Stimulated activated naive B cell treated with anti-CD40 and anti-IgM and Interleukin-4, amounts not matched to agents 10 μg/mL and 1 μg/mL and 100 μg/mL, for 72 hours (primary cell): ENCODE results near the gene CCDC9B.

Source experiments
- ATAC-seq, 2 donors: fragments of 150-1000 bp; cut with Tn5 transposase; replicated peaks; 2 replicates each; pipeline ENCODE4 v1.10.0; 2021; ENCODE audit warnings: moderate library complexity in 1 of 2
- DNase-seq: peaks from one replicate; pipeline ENCODE4 v3.0.0; 2021
- H3K27ac Mint-ChIP-seq: one replicate; pipeline ENCODE4 v1.8.0; 2022; ENCODE audit warnings: mild to moderate bottlenecking, mixed read lengths
- H3K27me3 Mint-ChIP-seq, 2 donors: one replicate each; pipeline ENCODE4 v1.8.0; 2022; ENCODE audit warnings: mixed read lengths in 2 of 2
- H3K36me3 Mint-ChIP-seq, 2 donors: one replicate each; pipeline ENCODE4 v1.8.0; 2022; ENCODE audit warnings: mixed read lengths in 2 of 2, mild to moderate bottlenecking in 1 of 2
- H3K4me1 Mint-ChIP-seq, 2 donors: one replicate each; pipeline ENCODE4 v1.8.0; 2022; ENCODE audit warnings: mixed read lengths in 2 of 2, mild to moderate bottlenecking in 1 of 2
- H3K4me3 Mint-ChIP-seq, 2 donors: one replicate each; pipeline ENCODE4 v1.8.0; 2022; ENCODE audit warnings: mild to moderate bottlenecking in 2 of 2, mixed read lengths in 2 of 2, moderate library complexity in 1 of 2
- H3K9me3 Mint-ChIP-seq, 2 donors: one replicate each; pipeline ENCODE4 v1.8.0; 2022; ENCODE audit warnings: mixed read lengths in 2 of 2, mild to moderate bottlenecking in 1 of 2

CCDC9B gene

DNA sequence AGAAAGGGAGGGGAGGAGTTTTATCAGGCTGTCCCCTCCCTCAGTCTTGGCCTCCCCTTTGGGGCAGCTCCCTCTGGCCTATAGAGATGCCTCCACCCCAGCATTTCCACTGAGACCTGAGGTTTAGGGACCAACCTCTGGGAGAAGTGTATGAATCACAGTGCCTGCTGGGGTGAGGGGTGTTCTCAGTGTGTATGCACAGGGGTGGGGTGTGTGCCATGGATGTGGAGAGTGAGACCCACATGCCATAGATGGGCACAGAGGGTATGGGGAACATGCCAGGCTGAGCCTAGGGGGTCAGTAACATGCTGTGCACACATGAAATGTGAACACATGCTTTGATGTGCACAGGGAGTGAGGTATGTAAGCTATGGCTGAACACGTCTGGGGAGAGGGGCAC is 45.4 kb downstream of the CCDC9B start:
- Mint-ChIP-seq H3K36me3 (peaks cover 34 to 61% of the 10 kb centered on the region in 2 donors), H3K4me1 (peaks cover 0 to 4% of the 10 kb centered on the region in 2 donors), H3K9me3 (peaks cover 0 to 2% of the 10 kb centered on the region in 2 donors)

DNA sequence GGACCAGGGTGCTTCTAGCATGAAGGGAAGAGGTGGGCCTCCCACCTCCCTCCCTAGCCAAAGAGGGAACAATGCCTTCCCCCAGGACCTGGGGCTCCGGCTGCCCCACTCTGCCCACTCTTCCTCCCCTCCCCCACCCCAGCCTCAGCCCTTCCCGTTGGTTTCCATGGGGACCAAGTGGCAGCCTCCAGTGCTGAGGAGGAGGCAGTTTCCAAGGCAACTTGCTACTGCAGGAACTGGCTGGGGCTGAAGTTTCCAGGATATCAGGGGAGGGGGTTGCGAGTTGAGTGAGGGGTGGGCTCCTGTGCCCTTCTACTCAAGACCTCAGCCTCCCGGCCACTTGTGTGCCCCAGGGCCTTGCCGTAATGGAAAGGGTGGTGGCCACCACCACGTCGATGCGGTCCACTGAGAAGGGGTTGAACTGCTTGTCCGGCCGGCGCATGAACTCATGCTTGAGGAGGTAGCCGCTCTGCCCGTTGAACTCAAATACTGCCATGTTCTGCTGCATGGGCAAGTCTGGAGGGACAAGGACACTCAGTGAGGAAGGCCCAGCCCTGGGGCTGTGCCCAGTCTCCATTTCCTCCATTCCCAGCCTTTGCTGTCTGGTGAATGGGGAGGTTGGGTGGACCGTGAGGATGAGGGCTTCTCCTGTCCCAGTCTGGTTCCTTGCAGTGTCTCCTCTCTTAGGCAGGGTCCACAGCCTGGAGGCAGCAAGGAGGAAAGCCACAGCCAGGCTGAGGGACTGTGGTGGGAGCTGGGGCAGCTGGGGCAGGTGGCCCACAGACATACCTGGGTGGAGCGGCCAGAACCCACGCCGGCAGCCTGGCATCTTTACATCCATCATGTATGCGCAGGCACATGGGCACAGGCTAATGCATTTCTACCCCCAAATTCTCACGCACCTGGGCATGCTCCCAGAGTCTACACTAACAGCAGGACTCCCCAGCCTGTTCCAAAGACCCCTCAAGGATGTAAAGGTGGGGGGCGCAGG is 46.5 kb downstream of the CCDC9B start:
- no peaks in the 10 kb centered on the region for H3K27me3 Mint-ChIP-seq
- no peak overlapping the region for H3K27ac Mint-ChIP-seq
- DNase-seq = no peak
- no peak for ATAC-seq
- peaks cover 29 to 58% of the 10 kb centered on the region in 2 donors for H3K36me3 Mint-ChIP-seq
- peaks cover 0 to 4% of the 10 kb centered on the region in 2 donors for H3K4me1 Mint-ChIP-seq
- H3K4me3 Mint-ChIP-seq = no peak overlapping the region
- no peaks in the 10 kb centered on the region for H3K9me3 Mint-ChIP-seq

More for the DNA sequence above, 45.4 kb downstream of the CCDC9B start:
- no peak for ATAC-seq
- Mint-ChIP-seq H3K27ac (no peak overlapping the region), H3K4me3 (no peak overlapping the region), H3K27me3 (no peaks in the 10 kb centered on the region)
- DNase-seq = no peak

DNA sequence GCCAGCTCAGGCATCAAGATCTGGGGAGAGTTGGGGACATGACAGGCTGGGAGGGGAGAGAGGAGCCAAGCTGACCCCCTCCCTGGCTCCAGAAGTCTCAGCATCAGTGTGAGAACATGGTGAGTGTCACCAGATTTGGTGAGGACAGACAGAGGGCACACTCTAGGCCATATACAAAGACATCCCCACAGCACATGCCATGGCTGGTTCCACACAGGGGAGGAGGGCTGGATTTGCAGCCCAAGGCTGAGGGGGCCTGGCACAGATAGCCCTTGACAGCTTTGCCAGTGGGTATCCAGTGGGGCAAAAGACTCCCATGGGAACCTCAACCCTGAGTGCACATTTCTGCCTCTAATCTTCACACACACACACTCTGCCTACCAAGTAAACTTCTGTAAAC is 47.7 kb downstream of the CCDC9B start:
- Mint-ChIP-seq H3K4me1 (peaks cover 0 to 4% of the 10 kb centered on the region in 2 donors), H3K9me3 (no peaks in the 10 kb centered on the region), H3K27me3 (no peaks in the 10 kb centered on the region), H3K27ac (no peak overlapping the region), H3K4me3 (no peak overlapping the region), H3K36me3 (peaks cover 21 to 56% of the 10 kb centered on the region in 2 donors)
- ATAC-seq = no peak
- DNase-seq = no peak

DNA sequence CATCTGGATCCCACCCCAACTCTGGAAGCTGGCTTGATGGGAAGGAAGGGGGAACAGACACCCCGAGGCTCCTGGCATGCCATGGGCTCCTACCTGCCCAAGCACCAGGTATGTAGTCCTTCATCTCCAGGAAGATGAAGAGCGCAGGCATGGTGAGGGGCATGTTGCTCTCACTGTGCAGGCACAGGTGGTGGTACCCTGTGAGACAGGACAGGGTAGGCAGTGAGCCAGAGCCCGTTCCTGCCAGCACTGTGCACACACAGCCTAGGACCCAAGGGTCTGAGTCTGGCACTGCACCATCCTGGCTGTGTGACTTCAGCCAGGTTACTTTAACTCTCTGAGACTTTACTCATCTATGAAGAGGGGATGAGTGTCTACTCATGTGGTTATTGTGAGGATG is 48.5 kb downstream of the CCDC9B start:
- Mint-ChIP-seq H3K9me3 (no peaks in the 10 kb centered on the region), H3K4me1 (peaks cover 0 to 4% of the 10 kb centered on the region in 2 donors), H3K27ac (no peak overlapping the region), H3K27me3 (no peaks in the 10 kb centered on the region), H3K36me3 (peaks cover 17 to 53% of the 10 kb centered on the region in 2 donors), H3K4me3 (no peak overlapping the region)
- ATAC-seq (no peak), DNase-seq (no peak)

DNA sequence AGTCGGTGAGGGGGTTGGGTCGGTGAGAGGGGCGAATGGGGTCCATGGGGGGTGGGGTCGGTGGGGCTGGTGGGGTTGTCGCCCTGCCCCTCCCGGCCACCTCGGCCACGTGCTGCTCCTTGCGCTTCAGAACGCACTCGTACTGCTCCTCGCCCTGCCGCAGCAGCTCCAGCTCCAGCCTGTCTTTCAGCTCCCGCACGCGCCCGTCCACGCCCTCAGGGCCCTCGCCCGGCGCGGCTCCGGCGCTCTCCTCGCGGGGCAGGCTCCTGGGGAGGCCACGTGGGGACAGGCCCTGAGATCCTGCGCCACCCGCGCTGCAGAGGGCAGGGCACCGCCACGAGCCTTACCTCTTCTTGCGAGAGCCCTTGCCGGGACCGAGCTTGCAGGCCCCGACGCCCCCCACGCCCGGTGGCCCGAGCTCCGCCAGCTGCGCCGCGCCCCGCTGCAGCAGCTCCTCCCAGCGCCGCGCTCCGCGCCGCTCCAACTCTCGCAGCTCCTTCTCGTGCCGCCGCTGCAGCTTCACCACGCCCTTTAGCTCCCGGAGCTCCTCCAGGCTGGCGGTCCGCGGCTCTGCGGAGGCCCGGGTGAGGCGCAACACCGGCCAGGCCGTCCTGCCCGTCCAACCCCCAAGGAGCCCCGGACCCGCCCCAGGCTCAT is 49.7 kb downstream of the CCDC9B start:
- DNase-seq = no peak
- no peak overlapping the region for H3K4me3 Mint-ChIP-seq
- H3K36me3 Mint-ChIP-seq = peaks cover 14 to 45% of the 10 kb centered on the region in 2 donors
- no peak for ATAC-seq
- no peaks in the 10 kb centered on the region for H3K27me3 Mint-ChIP-seq
- H3K9me3 Mint-ChIP-seq = no peaks in the 10 kb centered on the region
- peaks cover 0 to 4% of the 10 kb centered on the region in 2 donors for H3K4me1 Mint-ChIP-seq
- no peak overlapping the region for H3K27ac Mint-ChIP-seq

DNA sequence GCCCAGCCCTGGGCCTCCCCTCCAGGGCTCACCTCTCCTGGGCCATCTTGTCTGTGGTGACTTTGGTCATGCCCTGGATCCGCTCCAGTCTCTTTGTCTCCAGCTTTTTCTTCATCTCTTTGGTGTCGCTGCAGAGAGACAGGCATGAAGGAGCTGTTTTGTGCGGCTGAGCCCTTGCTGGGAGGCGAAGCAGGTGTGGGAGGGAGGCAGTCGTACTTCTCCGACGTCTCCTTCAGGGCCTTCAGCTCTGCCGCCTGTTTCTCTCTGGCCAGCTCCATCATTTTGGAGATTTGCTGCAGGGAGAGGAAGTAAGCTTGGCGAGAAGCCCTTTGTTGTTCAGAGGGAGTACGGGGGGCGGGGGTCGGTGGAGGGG is 50.2 kb downstream of the CCDC9B start:
- no peak overlapping the region for H3K4me3 Mint-ChIP-seq
- H3K36me3 Mint-ChIP-seq = peaks cover 14 to 43% of the 10 kb centered on the region in 2 donors
- no peak overlapping the region for H3K27ac Mint-ChIP-seq
- DNase-seq = no peak
- no peak for ATAC-seq
- no peaks in the 10 kb centered on the region for H3K27me3 Mint-ChIP-seq
- H3K9me3 Mint-ChIP-seq = no peaks in the 10 kb centered on the region
- peaks cover 5 to 6% of the 10 kb centered on the region in 2 donors for H3K4me1 Mint-ChIP-seq

DNA sequence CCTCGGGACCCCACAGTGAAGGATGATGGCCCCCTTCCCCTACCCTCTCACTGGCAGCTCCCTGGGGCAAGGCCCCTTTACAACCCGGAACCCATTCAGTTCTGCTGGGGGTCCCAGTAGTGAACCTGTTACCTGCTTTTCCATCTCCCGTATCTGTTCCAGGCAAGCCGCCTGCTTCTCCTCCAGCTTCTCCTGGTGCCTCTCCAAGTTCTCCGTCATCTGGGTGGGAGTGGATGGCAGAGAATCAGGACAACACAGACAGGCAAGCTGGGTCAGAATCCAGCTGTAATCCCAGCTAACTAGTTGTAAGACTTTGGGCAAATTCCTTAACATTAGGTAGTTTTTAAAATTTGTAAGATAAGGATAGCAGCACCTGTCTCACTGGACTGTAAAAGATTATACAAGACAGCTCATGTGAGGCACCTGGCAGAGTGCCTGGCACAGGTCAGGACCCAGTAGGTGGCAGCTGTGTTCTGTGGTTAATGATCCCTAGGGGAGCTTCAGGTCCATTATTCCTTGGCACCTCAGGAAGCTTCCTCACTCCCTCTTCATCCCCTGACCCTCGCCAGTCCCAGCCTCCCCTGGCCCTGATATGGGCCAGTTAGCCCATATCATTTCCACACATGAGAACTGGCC is 51.5 kb downstream of the CCDC9B start:
- ATAC-seq (no peak), DNase-seq (no peak)
- Mint-ChIP-seq H3K27me3 (no peaks in the 10 kb centered on the region), H3K4me3 (no peak overlapping the region), H3K9me3 (no peaks in the 10 kb centered on the region), H3K4me1 (peaks cover 6 to 12% of the 10 kb centered on the region in 2 donors), H3K27ac (peak overlapping the region; percentile 7), H3K36me3 (peaks cover 11 to 37% of the 10 kb centered on the region in 2 donors)

DNA sequence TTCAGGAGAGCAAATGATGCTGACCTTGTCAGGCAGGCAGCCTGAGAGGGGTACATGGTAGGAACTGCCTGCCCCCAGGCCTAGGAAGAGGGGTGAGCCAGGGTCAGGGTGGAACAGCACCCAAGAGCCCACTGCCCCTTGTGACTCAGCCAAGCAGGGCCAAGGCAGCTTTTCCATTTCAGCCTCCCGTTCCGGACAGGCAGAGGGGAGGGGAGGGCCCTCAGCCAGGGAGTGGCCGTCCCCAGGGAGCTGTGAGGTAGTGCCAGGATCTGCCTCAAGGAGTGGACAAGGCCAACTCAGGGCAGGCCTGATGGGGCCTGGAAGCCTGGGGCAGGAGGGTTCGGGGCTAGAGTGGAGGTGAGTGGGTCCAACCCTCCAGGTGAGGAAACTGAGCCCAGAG is 52.8 kb downstream of the CCDC9B start:
- Mint-ChIP-seq H3K4me1 (peaks cover 11 to 21% of the 10 kb centered on the region in 2 donors), H3K4me3 (no peak overlapping the region), H3K27me3 (no peaks in the 10 kb centered on the region), H3K36me3 (peaks cover 7 to 29% of the 10 kb centered on the region in 2 donors), H3K27ac (no peak overlapping the region), H3K9me3 (no peaks in the 10 kb centered on the region)
- DNase-seq (no peak), ATAC-seq (no peak)

DNA sequence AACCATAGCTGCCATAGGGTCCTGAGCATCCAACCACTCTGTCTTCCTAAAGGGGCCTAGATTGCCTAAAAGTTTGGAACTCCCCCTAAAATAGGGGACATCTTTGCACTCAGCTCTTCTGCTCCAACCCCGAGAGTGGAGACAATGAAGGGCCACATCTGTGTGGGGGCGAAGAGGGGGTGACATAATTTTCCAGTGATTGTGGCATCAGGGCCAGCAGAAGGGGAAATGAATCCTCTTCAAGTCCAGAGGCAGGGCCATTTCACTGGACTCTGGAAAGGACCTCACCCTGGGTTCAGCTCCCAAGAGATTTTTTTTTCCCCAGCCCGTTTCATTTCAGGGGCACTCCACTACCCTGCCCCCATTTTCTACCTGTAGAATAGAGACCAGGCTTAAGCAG is 53.2 kb downstream of the CCDC9B start:
- no peak overlapping the region for H3K4me3 Mint-ChIP-seq
- H3K4me1 Mint-ChIP-seq = peaks cover 11 to 25% of the 10 kb centered on the region in 2 donors
- H3K9me3 Mint-ChIP-seq = no peaks in the 10 kb centered on the region
- DNase-seq = no peak
- no peak overlapping the region for H3K27ac Mint-ChIP-seq
- ATAC-seq = no peak
- H3K36me3 Mint-ChIP-seq = peaks cover 8 to 26% of the 10 kb centered on the region in 2 donors
- no peaks in the 10 kb centered on the region for H3K27me3 Mint-ChIP-seq

DNA sequence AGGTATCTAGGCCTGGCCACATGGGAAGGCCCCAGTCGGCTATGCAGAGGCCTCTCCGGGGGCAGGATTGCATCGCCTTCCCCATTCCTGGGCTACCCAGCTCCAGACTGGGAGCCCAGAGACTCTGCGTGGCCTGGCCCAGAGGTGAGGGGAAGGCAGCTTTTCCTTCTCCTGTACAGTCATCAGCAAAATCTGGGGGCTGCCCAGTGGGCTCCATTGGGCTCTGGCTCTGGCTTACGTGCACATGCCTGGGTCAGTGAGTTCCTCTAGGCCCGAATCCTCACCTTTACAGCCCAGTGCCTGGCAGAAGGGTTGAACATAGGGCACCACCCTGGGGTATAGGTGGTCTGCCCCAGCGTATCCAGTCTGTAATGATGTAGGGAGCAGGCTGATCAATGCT is 53.9 kb downstream of the CCDC9B start:
- Mint-ChIP-seq H3K36me3 (peaks cover 8 to 26% of the 10 kb centered on the region in 2 donors), H3K4me1 (peaks cover 11 to 25% of the 10 kb centered on the region in 2 donors), H3K9me3 (no peaks in the 10 kb centered on the region), H3K27ac (no peak overlapping the region), H3K27me3 (no peaks in the 10 kb centered on the region), H3K4me3 (no peak overlapping the region)
- ATAC-seq = no peak
- no peak for DNase-seq

DNA sequence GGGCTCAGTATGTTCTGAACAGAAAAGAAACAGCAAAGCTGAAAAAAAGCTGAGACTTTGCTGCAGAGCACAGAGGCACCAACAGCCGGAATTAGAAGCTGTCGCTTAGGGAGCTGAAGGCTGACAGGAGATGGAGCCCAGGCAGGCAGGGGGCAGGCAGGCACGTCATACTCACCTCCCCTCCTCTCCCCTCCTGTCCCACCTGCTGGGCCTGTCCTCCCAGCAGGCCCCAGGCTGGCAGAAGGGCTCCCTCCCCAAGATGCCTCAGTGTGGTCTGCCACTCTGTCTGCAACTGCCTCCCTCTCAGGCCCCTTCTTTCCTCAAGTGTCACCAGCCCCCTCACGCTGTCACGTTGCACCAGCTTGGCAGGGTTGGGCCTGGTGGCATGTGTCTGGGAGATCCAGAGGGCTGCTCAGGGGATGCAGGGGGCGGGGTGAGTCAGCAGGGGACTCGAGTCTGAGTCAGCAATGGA is 54.6 kb downstream of the CCDC9B start:
- H3K36me3 Mint-ChIP-seq = peaks cover 8 to 26% of the 10 kb centered on the region in 2 donors
- DNase-seq (no peak), ATAC-seq (no peak)
- peaks cover 2 to 4% of the 10 kb centered on the region in 2 donors for H3K27me3 Mint-ChIP-seq
- H3K9me3 Mint-ChIP-seq = no peaks in the 10 kb centered on the region
- H3K27ac Mint-ChIP-seq = peak overlapping the region; percentile 28
- peaks cover 11 to 28% of the 10 kb centered on the region in 2 donors for H3K4me1 Mint-ChIP-seq
- H3K4me3 Mint-ChIP-seq = no peak overlapping the region

DNA sequence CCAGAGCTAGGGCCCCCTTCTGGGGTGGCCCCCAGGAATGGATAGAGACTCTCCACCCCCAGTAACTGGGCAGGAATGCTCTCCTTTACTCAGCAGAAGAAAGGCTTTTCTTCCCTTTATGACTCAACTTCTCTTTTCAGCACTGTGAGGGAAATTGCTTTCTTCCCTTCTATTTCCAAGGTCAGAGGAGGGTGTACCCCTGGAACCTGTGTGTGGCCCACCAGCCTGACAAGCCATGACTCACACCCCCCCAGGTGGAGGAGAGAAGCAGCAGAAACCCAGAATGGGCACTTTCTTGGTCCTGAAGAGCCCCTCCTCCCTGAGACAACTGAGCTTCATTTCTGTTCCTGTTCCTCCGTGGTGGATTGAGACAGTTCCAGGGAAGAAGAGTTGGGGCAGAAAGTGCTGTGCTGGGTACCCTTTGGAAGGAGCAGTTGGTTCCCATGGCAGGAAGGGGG is 55.2 kb downstream of the CCDC9B start:
- Mint-ChIP-seq H3K27me3 (peaks cover 6 to 9% of the 10 kb centered on the region in 2 donors), H3K36me3 (peaks cover 8 to 25% of the 10 kb centered on the region in 2 donors), H3K4me3 (no peak overlapping the region), H3K4me1 (peaks cover 13 to 31% of the 10 kb centered on the region in 2 donors), H3K9me3 (no peaks in the 10 kb centered on the region), H3K27ac (no peak overlapping the region)
- DNase-seq (no peak), ATAC-seq (peak in 1 of 2 donors; percentile 8)

DNA sequence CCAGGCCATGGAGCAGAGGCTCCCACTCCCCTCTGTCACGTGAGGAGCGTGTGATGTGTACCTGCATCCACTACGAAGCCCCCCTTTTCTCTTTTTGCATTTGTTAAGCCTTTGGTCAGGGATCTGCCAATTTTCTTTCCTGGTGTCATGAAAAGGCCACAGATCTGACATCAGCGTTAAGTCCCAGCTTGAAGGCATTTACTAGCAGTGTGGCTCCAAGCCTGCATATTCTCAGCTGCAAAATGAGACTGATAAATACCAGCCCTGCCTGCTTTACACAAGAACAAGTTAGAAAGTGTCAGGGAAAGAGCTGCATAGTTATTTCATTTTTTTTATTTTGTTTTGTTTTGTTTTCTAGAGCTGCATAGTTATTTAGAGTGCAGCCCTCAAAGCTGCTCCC is 55.6 kb downstream of the CCDC9B start:
- H3K36me3 Mint-ChIP-seq = peaks cover 8 to 23% of the 10 kb centered on the region in 2 donors
- H3K27ac Mint-ChIP-seq = no peak overlapping the region
- ATAC-seq = no peak
- no peak for DNase-seq
- no peaks in the 10 kb centered on the region for H3K9me3 Mint-ChIP-seq
- no peak overlapping the region for H3K4me3 Mint-ChIP-seq
- peaks cover 13 to 31% of the 10 kb centered on the region in 2 donors for H3K4me1 Mint-ChIP-seq
- peaks cover 11 to 14% of the 10 kb centered on the region in 2 donors for H3K27me3 Mint-ChIP-seq
